RWPE2 (cell line): Measurements from ENCODE around the gene TBC1D14.

Source experiments
- ATAC-seq: fragments of 200-7000 bp; cut with Tn5 transposase; 3 replicates; pipeline ENCODE4 v1.9.1; 2021; ENCODE audit warnings: low read depth
- DNase-seq: peaks from one replicate; pipeline ENCODE4 v3.0.0-alpha.2; 2020; ENCODE audit warnings: low spot score
- H3K27ac ChIP-seq: fragments of 450-650 bp; 2 replicates; pipeline ENCODE4 v1.5.1; 2017; ENCODE audit warnings: mild to moderate bottlenecking; ENCODE audit not compliant: poor library complexity, severe bottlenecking
- H3K27me3 ChIP-seq: fragments of 250-450 bp; sonication (Bioruptor Pico); 2 replicates; pipeline ENCODE4 v1.5.1; 2021; ENCODE audit warnings: mild to moderate bottlenecking, moderate library complexity; ENCODE audit not compliant: insufficient read depth, poor library complexity, severe bottlenecking
- H3K36me3 ChIP-seq: fragments of 250-450 bp; sonication (Bioruptor Pico); 2 replicates; pipeline ENCODE4 v1.5.1; 2020; ENCODE audit warnings: low read depth, mild to moderate bottlenecking, moderate library complexity
- H3K4me1 ChIP-seq: fragments of 250-450 bp; sonication (Bioruptor Pico); 2 replicates; pipeline ENCODE4 v1.5.1; 2021; ENCODE audit warnings: mild to moderate bottlenecking, moderate library complexity; ENCODE audit not compliant: insufficient read depth, poor library complexity, severe bottlenecking
- H3K4me3 ChIP-seq: fragments of 250-450 bp; sonication (Bioruptor Pico); 2 replicates; pipeline ENCODE4 v1.5.1; 2021; ENCODE audit warnings: mild to moderate bottlenecking, moderate library complexity; ENCODE audit not compliant: severe bottlenecking
- H3K9me3 ChIP-seq: fragments of 250-450 bp; sonication (Bioruptor Pico); 2 replicates; pipeline ENCODE4 v1.5.1; 2021; ENCODE audit warnings: mild to moderate bottlenecking, moderate library complexity; ENCODE audit not compliant: severe bottlenecking
- TF ChIP-seq, protein P1 (sequence below): fragments of 450-650 bp; IDR thresholded peaks from one replicate; pipeline ENCODE4 v1.5.1; 2017; ENCODE audit warnings: mild to moderate bottlenecking, moderate library complexity; ENCODE audit not compliant: poor library complexity, severe bottlenecking

Gene TBC1D14

DNA sequence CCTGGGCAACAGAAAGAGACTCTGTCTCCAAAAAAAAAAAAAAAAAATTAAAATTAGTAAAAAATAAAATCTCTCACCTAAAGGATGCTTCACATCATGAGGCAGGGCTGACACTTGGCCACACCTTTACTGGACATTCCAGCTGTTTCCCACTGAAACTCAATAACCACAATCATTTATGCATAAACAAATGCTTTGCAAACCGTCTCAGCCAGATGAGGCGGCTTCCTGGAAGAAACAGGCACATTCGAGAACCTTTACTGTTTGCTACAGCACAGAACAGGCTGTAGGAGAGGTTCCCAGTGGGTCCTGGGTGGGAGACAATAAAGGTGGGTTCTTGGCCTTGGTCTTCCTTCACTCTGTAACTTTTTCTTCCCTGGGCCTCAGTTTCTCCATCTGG lies 10.9 kb upstream of the TBC1D14 start:
- H3K36me3 ChIP-seq, result no peaks in the 10 kb centered on the region
- ATAC-seq (no peak), DNase-seq (no peak)
- no peak overlapping the region for H3K27ac ChIP-seq
- no peak overlapping the region for H3K4me3 ChIP-seq
- H3K9me3 ChIP-seq, result no peaks in the 10 kb centered on the region
- no peaks in the 10 kb centered on the region for H3K27me3 ChIP-seq
- H3K4me1 ChIP-seq, result no peaks in the 10 kb centered on the region
- TF ChIP-seq, protein P1, sequence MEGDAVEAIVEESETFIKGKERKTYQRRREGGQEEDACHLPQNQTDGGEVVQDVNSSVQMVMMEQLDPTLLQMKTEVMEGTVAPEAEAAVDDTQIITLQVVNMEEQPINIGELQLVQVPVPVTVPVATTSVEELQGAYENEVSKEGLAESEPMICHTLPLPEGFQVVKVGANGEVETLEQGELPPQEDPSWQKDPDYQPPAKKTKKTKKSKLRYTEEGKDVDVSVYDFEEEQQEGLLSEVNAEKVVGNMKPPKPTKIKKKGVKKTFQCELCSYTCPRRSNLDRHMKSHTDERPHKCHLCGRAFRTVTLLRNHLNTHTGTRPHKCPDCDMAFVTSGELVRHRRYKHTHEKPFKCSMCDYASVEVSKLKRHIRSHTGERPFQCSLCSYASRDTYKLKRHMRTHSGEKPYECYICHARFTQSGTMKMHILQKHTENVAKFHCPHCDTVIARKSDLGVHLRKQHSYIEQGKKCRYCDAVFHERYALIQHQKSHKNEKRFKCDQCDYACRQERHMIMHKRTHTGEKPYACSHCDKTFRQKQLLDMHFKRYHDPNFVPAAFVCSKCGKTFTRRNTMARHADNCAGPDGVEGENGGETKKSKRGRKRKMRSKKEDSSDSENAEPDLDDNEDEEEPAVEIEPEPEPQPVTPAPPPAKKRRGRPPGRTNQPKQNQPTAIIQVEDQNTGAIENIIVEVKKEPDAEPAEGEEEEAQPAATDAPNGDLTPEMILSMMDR, result no peak

DNA sequence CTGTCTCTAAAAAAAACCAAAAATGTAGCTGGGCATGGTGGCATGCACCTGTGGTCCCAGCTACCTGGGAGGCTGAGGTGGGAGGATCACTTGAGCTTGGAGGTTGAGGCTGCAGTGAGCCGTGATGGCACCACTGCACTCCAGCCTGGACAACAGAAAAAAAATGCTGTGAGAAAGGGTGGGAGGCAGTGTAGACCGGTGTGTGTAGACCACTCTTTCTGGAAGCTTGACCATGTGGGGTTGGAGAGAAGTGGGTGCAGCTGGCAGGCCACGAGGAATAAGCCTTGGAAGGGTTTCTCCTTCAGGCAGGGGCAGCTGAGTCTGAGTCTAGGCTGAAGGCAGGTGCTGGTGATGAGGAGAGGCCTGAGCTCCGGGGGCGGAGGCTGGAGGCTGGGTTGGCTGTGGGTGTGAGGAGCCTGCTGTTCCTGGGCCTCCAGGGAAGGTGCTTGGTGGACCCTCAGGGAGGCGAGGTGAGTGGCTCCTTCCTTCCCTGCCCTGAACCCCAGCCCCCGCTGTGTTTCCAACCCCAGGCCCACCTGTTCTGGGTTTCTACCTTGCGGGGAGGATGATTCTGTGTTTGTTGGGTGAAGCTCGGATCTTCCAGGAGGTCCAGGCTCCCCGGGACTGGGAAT lies 9.3 kb upstream of the TBC1D14 start:
- Histone ChIP-seq H3K27ac (no peak overlapping the region), H3K9me3 (no peaks in the 10 kb centered on the region), H3K4me3 (no peak overlapping the region), H3K36me3 (no peaks in the 10 kb centered on the region), H3K27me3 (no peaks in the 10 kb centered on the region), H3K4me1 (no peaks in the 10 kb centered on the region)
- ATAC-seq, result no peak
- TF ChIP-seq, protein P1, result no peak
- DNase-seq, result no peak

DNA sequence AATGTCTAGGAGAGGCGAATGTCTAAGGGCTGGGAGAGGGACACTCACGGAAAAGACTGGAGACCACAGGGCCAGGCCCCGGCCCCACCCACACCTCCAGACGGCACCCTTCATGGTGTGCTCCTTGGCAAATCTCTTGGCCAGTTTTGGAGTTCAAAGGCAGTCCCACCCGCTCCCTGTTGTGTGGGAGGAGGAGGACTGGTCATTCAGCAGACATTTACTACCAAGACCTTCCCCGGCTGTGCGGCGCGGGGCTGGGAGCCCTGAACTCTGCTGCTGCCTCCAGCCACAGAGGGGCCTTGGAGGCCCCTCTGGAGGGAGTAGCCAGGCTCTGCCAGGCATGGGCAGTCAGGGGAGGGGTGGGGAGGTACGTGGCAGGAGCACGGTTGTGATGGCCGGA lies 8.7 kb upstream of the TBC1D14 start:
- no peak overlapping the region for H3K4me3 ChIP-seq
- ATAC-seq (no peak), DNase-seq (no peak)
- TF ChIP-seq, protein P1, result no peak
- no peaks in the 10 kb centered on the region for H3K4me1 ChIP-seq
- H3K9me3 ChIP-seq, result no peaks in the 10 kb centered on the region
- no peaks in the 10 kb centered on the region for H3K27me3 ChIP-seq
- H3K27ac ChIP-seq, result no peak overlapping the region
- H3K36me3 ChIP-seq, result no peaks in the 10 kb centered on the region

DNA sequence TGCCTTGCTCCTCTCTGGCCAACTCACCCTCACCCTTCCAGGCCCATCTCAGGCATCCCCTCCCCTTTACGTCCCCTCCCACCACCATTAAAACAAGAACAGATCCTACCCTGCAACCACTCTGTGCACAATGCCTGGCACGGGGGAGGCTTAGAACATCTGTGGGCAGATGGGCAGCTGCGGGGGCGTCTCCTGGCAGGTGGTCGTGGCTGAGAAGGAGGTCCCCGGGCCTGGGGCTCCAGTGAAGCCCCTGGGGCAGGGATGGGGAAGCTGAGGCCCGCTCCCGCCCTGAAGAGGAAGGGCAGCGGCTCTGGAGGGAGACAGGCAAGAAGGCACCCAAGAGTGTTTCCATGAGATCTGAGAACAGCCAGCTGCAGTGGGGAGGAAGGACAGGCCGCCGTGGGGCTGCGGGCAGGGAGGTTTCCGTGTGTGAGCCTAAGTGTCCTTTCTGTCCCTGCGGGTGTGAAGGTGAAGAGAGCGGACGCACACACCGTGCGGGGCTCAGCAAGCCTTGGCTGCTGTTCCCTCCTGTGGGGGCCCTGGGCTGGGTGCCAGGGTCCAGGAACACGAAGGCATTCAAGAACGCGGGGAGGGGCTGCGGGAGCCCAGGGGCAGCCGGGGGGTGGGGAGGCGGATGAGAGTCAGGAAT lies 7.8 kb upstream of the TBC1D14 start:
- Histone ChIP-seq H3K9me3 (no peaks in the 10 kb centered on the region), H3K36me3 (no peaks in the 10 kb centered on the region), H3K4me1 (no peaks in the 10 kb centered on the region), H3K4me3 (no peak overlapping the region), H3K27me3 (no peaks in the 10 kb centered on the region), H3K27ac (no peak overlapping the region)
- ATAC-seq, result no peak
- TF ChIP-seq, protein P1, result no peak
- no peak for DNase-seq
